Stimulated activated CD8-positive, alpha-beta memory T cell treated with anti-CD3 and anti-CD28 coated beads, Interleukin-7, amount 100 ng/mL, for 1 hour (primary cell): ENCODE data around the gene CARMIL1.

Source experiments
- DNase-seq, 2 donors: peaks; one replicate each; pipeline ENCODE4 v3.0.0-alpha.2; 2020; ENCODE audit warnings: low read depth in 2 of 2

Gene CARMIL1

GRCh38 chr6:25472906-25473305 is 193.7 kb downstream of the CARMIL1 start:
- no peak for DNase-seq

- no peak for DNase-seq
These were observed 194.3 kb downstream of the CARMIL1 start for GRCh38 chr6:25473447-25473846.

GRCh38 chr6:25476126-25476525 is 197.0 kb downstream of the CARMIL1 start:
- no peak for DNase-seq

GRCh38 chr6:25477006-25477590 is 197.9 kb downstream of the CARMIL1 start:
- DNase-seq: no peak

GRCh38 chr6:25478973-25479372 is 199.8 kb downstream of the CARMIL1 start:
- no peak for DNase-seq

- no peak for DNase-seq
These were observed 202.1 kb downstream of the CARMIL1 start for GRCh38 chr6:25481267-25481666.

GRCh38 chr6:25482996-25483395 is 203.8 kb downstream of the CARMIL1 start:
- no peak for DNase-seq

GRCh38 chr6:25483943-25484342 is 204.8 kb downstream of the CARMIL1 start:
- no peak for DNase-seq

- no peak for DNase-seq
These were observed 205.7 kb downstream of the CARMIL1 start for GRCh38 chr6:25484900-25485299.

- no peak for DNase-seq
These were observed 206.8 kb downstream of the CARMIL1 start for GRCh38 chr6:25485821-25486534.

- DNase-seq: no peak
These were observed 207.4 kb downstream of the CARMIL1 start for GRCh38 chr6:25486550-25486949.

- no peak for DNase-seq
These were observed 207.8 kb downstream of the CARMIL1 start for GRCh38 chr6:25487012-25487411.

GRCh38 chr6:25488156-25488555 is 209.0 kb downstream of the CARMIL1 start:
- no peak for DNase-seq

GRCh38 chr6:25489399-25489798 is 210.2 kb downstream of the CARMIL1 start:
- DNase-seq: no peak

GRCh38 chr6:25490018-25490801 is 211.0 kb downstream of the CARMIL1 start:
- peak; percentile 8 to 36 for DNase-seq

GRCh38 chr6:25492951-25493350 is 213.8 kb downstream of the CARMIL1 start:
- no peak for DNase-seq

- DNase-seq: no peak
These were observed 215.3 kb downstream of the CARMIL1 start for GRCh38 chr6:25494469-25494868.

- no peak for DNase-seq
These were observed 218.3 kb downstream of the CARMIL1 start for GRCh38 chr6:25497383-25498040.

GRCh38 chr6:25498505-25498904 is 219.3 kb downstream of the CARMIL1 start:
- no peak for DNase-seq

GRCh38 chr6:25499615-25500235 is 220.6 kb downstream of the CARMIL1 start:
- DNase-seq: no peak

GRCh38 chr6:25503686-25504085 is 224.5 kb downstream of the CARMIL1 start:
- DNase-seq: no peak

- DNase-seq: no peak
These were observed 225.5 kb downstream of the CARMIL1 start for GRCh38 chr6:25504661-25505060.
